Stimulated activated CD4-positive, alpha-beta T cell treated with anti-CD3 and anti-CD28 coated beads, Interleukin-4, amount 100 ng/mL, for 4 hours (primary cell): ENCODE data around the gene TPCN1.

Source experiments
- DNase-seq, 2 experiments: peaks; one replicate each; pipeline ENCODE4 v3.0.0-alpha.2; 2020

Gene TPCN1

DNA sequence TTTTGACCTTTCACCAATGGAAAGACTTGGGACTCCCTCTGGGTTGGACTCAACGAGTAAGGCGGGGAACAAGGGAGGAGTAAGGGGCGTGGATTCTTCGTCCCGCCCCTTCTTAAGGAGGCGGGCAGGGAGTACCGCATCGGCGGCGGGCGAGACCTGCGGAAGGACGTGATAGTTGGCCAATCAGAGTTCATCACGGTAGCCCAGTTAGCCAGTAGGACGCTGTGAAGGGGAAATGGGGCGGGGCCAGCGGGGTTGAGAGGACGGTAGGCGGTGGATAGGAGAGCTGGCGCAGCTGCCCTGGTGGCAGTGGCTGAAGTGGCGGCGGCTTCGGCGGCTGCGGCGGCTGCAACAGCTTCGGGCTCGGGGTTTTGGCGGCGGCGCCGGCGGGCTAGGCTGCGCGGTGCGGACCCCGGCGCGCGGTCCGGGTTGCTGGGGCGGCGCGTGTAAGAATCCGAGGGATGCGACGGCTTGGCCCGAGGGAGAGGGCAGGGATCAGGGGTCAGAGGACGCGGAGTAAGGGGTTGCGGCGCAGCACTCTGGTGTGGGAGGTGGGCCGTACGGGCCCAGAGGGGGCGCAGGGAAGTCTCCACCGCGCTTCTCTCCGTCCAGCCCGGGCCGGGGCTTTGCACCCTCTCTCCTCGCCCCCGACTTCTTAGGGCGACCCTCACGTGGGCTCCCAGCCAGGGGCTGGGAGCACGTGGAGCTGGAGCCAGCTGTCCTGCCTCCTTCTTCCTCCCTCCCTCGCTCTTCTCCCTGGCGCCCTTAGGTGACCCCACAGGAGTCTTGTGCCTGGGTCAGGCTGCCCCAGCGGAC is at the start of gene TPCN1:
TSS of gene TPCN1 (plus strand) at position 284 of the 816 bp plus-strand sequence. CDS start 5,389 bp downstream, outside the sequence.
- DNase-seq = peak; percentile 98 to 99

DNA sequence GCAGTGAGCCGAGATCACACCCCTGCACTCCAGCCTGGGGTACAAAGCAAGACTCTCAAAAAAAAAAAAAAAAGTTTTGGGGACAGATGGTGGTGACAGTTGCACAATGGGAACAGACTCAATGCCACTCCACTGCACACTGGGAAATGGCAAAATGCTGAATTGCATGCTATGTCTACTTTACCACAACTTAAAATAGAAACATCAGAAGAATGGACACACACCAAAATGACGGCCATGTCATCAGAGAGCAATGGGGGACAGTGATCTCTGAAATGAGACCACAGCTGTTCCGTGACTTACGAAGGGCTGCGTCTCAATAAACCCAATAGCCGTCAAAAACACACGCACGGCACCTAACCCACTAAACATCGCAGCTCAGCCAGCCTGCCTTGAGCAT is 49.7 kb upstream of the TPCN1 start:
- DNase-seq = no peak

DNA sequence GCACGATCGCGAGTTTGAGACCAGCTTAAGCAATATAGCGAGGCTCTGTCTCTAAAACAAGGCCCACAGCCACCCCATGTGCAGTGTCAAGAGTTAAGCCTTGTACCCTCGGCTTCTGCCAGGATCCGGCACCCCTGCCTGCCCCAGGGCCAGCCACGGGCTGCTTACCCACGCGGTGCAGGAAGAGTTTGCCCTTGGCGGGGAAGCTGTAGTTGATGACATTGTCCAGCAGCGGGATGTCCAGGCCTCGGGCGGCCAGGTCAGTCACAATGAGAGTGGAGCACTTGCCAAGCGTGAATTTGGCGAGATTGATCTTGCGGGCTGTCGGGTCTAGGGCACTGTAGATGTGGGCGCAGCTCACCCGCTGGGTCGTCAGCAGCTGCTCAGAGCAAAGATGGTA is 49.1 kb upstream of the TPCN1 start:
- DNase-seq = no peak

DNA sequence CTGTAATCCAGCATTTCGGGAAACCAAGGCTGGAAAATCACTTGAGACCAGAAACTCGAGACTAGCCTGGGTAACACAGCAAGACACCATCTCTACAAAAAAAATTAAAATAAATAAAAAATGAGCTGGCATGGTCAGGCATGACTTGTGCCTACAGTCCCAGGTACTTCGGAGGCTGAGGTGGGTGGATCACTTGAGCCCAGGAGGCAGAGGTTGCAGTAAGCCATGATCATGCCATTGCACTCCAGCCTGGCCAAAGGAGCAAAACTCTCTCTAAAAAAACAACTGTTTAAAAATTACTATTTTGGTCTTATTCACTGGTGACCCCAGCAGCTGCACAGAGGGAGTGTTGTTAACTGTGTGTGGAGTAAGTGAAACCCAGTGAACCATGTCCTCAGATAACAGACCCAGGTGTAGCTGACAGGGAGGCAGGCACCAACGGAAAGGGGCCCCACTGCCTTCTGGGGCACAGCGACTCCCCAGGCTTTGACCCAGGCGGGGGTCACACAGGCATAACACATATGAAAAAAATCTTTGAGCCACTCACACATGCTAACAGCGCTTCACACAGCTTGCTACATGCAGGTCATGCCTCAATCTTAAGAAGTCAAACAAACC is 48.1 kb upstream of the TPCN1 start:
- no peak for DNase-seq

DNA sequence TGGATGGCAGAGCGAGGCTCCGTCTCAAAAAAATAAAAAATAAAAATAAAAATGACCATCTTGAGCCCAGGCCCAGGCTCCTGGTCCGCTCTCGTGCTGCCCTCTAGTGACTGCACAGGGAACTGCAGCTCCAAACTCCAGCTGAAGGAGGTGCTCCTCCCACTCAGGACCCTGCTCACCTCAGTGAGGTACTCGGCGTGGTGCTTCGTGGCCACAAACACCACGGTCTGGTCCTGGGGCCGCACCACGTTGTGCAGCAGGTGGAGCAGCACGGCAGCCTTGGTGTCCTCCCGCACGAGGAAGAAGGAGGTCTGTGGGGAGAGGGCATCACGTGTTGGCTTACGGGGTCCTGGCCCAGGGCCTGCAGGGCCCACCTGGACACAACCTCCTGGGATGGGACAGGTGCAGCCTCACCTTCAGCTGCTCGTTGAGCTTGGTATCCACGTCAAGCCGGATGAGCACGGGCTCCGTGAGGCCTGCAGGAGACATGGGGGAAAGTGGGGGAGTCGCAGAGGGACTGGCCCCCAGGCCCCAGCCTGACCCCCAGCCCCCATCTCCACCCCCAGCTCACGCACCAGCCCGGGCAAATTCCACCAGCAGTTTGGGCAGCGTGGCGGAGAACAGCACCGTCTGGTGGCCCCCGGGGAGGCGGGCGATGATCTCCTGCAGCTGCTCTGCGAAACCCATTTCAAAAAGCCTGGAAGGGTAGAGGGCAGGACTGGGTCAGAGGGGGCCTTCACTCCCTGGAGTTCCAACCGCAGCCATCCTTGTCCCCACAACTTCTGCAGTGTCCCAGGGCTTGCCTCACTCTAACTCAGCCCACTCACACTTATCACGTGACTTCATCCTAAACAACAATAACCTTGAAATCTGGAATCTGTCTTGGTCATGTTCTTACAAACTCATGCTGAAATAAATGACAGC is 46.5 kb upstream of the TPCN1 start:
- DNase-seq = peak; percentile 68 to 75

DNA sequence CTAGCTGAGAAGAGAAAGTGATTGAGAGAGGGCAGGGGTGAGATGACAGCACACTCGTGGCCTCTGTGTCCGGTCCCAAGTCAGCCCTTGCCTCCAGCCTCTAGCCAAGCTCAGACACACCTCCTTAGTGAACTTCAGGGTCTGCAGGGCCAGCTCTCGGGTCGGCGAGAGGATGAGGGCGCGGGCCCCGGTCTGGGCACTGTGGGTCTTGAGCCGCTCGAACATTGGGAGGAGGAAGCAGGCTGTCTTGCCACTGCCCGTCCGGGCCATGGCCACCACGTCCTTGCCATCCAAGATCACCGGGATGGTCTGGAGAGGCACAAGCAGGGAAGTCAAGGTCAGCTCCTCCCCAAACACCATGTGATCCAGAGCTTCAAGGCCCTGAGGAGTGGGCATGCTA is 42.2 kb upstream of the TPCN1 start:
- DNase-seq = no peak

DNA sequence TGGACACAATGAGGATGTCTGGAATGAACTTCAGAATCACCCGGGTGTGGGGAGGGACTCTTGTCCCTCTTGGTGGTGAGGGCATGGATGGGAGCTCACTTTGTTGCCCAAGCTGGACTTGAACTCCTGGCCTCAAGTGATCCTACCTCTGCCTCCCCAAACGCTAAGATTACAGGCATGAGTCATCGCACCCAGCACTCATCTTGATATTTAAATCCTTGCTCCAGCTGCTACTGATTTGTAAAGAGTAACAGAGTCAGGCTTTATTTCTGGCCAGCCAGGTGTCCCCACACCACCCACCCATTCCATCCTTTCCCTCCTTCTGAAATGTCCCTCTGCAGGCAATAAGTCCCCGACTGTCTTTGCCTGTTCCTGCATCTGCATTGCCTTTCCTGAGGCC is 40.9 kb upstream of the TPCN1 start:
- no peak for DNase-seq

DNA sequence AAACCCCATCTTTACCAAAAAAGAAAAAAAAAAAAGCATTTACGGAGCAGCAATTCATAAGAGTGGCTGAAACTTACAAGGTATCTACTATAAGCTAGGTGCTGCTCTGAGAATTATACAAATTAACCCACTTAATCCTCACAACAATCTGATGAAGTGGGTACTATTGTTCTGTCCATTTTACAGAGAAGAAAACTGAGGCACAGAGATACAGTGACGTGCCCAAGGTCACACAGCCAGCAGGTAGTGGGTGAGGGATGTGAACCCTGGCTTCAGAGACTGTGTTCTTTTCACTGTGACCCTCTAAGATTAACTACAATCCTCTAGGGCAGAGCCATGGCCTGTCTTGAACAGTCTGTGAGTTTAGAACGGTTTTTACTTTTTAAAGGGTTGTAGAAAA is 39.3 kb upstream of the TPCN1 start:
- no peak for DNase-seq

DNA sequence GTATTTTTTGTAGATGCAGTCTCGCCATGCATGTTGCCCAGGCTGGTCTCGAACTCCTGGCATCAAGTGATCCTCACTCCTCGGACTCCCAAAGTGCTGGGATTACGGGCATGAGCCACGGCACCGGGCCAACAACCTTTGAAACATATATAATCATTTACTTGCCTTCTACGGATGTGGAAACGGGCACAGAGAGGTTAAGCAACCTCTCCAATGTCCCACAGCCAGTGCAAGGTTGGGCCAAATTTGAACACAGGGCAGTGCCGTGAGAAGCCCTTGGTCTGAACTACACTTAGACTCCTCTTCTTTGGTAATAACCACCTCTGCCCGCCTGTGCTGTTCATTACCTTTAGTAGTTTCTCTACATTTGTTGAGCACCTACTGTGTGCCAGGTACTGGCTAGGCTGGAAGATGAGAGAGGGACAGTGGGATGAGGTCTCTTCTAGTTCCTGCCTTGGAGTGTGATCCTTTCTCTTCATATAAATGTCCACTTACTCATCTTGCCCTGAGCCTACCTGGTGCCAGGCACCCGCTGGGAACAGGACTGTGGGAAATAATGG is 38.2 kb upstream of the TPCN1 start:
- no peak for DNase-seq

DNA sequence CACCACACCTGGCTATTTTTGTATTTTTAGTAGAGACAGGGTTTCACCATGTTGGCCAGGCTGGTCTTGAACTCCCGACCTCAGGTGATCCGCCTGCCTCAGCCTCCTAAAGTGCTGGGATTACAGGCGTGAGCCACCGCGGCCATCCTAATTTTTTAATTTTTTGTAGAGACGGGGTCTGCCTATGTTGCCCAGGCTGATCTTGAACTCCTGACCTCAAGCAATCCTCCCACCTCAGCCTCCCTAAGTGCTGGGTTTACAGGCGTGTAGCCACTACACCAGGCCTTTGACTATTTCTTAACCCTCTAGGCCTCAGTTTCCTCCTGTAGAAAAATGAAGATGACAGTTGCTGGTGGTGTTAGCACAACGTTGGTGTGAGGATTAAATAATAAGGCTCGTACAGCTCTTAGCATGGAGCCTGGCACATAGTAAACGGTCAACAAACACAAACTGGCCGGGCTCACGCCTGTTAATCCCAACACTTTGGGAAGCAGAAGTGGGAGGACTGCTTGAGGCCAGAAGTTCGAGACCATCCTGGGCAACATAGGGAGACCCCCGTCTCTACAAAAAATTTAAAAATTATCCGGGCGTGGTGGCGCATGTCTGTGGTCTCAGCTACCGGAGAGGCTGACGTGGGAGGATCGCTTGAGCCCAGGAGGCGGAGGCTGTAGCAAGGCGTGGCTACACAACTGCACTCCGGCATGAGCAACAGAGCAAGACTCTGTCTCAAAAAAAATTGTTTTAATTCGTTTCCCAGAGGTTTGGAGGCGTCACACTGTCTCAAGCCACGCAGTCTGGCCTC is 37.0 kb upstream of the TPCN1 start:
- DNase-seq = peak in 1 of 2 experiments; percentile 75

DNA sequence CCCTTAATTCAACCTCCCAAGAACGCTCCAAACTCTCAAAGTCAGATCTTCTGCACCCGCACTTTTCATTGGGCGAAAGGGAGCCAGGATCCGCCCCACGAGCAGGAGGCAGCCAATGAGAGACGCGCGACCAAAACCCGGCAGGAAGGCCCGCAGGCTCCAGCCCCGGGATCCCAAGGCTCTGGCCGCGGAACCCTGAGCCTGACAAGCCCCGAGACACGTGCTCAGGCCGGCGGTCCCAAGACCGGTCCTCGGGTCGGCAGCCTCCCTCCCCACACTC is 36.4 kb upstream of the TPCN1 start:
- peak; percentile 82 to 85 for DNase-seq

DNA sequence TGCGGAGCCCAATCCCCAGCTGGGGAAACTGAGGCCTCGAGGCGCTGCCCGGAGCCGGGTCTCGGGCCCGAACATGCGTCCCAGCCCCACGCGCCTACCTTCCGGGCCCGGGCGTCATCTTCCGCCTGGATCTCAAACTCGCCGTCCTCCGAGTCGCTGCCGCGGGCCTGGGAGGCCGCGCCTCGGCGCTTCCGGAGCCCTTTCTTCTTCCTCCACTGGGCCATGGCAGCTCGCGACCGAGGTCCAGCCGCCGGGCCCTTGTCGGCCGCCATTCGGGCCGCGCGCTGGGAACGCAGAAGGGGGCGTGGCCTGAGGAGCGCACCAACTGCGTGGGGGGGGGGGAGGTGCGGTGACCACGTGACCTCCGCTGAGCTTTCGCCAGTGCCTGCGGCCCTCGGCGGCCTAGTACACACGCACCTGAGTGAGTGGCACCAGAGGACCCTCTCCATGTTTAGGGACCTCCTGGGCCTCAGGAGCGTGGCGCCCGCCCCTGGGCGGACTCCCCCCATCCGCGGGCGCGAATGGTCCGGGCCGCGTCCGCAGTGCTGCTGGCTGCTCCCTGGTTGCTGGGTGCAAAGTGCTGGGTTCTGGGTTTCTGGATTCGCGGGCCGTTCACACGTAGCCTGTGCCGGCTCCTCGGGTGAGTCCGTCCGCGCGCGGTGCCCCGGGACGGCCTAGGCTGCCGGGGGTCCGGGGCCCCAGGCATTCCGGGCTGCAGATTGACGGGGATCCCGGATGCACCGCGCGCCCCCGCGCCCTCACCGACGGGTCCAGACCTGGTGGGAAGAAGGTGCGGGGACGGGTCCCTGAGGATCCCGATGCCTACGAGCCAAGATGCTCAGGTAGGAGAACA is 35.9 kb upstream of the TPCN1 start, which contains the start of the genes DDX54 and RITA1:
TSS of gene DDX54 (minus strand) at position 299 of the 853 bp plus-strand sequence. CDS start at position 272, 27 bp downstream.
TSS of gene RITA1 (plus strand) at position 542 of the 853 bp plus-strand sequence. CDS start 1,026 bp downstream, outside the sequence.
- DNase-seq = peak; percentile 71 to 82

DNA sequence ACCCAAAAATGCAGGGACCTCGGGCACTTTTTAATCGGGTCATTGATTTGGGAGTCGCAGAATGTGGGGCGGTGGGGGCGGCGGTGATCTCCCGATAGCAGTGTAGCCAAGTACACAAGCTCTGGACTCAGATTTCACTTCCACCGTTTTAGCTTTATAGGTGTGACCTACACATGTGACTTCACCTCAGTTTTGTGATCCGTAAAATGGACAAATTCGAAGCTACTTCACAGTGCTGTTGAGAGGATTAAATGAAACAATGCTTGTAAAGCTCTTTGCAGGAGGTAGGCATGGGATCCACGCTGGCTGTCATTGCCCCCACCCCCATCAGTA is 35.3 kb upstream of the TPCN1 start:
- DNase-seq = no peak

DNA sequence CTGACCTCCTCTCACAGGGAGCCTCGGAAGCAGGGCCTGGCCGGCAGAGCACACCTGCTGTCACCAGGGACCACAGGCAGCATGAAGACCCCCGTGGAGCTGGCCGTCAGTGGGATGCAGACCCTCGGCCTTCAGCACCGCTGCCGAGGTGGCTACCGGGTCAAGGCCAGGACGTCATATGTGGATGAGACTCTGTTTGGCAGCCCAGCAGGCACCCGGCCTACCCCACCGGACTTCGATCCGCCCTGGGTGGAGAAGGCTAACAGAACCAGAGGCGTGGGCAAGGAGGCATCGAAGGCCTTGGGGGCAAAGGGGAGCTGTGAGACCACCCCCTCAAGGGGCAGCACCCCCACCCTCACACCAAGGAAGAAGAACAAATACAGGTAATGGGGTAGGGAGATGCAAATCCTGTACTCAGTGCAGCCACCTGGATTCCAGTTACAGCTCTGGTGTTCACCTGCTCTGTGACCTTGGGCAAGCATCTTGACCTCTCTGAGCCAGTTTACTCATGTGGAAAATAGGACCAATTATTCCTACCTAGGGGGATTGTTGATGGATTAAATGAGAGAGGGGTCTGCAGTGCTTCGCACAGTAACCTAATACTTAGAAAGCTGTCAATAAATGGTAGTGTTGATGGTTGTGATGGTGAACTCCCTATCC is 34.5 kb upstream of the TPCN1 start:
- no peak for DNase-seq

DNA sequence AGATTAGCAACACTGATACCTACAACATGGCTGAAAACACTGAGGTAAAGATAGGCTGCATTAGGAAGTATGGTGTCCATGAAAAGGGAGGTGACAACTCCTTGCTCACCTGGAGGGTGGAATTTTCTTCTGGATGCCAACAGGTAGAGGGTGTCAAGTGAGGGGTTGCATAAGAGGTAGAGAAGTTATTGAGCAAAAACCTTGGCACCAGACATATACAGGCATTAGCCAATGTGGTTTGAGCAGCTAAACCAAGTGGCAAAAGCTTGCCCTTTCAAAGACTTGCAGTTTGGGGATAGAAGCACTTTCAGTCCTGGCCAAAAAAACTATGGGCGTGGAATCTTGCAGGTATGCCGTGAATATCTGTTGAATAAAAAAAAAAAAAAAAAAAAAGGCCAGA is 31.9 kb upstream of the TPCN1 start:
- DNase-seq = no peak

DNA sequence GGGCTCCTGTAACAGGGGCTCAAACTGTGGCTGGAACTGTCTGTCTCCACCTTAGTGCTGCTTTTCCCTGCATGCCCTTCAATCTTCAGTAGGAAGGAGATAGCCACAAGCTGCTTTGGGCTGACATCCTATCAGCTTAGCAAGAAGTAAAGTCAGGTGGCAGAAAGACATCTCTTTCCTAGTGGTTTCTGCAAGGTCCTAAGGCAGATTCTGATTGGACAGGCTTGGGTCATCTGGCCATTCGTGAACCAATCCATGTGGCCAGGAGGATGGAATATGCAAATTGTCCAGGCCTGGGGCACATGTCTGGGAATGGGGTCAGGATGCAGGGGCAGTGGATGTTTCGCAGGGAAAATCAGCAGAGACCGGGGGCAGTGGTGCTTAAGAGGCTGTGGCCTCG is 30.5 kb upstream of the TPCN1 start:
- DNase-seq = no peak

DNA sequence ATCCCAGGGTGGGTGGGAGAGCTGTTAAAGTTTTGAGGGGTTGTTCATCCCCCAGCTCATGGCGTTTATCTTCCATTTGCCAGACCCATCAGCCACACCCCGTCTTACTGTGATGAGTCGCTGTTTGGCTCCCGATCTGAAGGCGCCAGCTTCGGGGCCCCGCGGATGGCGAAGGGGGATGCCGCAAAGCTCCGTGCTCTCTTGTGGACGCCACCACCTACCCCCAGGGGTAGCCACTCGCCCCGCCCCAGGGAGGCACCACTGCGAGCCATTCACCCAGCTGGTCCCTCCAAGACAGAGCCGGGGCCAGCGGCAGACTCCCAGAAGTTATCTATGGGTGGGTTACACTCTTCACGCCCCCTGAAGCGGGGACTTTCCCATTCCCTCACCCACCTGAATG is 30.0 kb upstream of the TPCN1 start:
- no peak for DNase-seq

DNA sequence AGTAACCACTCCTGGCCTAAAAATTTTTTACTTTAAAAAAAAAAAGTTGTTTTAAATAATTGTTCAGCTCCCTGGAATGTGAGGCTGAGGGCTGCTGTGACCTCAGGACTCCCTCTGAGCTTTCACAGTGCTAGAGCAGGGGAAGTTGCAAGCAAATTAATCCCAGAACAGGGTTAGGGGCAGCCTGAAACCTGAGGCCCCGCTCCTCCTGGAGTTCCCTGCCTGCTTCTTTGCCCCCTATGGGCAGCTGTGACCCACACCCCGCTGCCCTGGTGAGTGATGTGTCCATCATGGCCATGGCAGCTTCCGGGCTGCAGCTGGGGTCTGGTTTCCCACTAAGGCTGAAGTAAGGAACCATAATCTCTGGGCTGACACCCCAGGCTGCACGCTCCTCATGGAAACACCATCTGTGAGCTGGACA is 26.3 kb upstream of the TPCN1 start:
- no peak for DNase-seq

DNA sequence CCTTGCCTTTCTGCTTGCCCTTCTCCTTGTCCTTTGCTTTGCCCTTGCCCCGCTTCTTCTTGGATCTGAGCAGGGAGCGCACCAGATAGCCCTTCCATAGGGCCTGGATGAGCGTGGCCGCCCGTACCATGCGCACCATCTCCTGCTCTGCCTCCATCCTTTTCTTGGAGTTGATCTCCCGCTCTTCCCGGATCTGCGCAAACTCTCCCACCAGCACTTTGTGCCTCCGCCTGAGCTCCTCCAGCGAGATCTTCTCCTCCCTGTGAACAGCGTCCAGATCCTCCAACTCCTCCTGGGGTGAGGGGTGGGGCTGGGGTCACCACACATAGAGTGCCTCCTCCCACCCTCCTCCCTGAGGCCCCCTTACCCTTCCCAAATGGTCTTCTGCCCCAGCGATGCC is 25.7 kb upstream of the TPCN1 start:
- no peak for DNase-seq

DNA sequence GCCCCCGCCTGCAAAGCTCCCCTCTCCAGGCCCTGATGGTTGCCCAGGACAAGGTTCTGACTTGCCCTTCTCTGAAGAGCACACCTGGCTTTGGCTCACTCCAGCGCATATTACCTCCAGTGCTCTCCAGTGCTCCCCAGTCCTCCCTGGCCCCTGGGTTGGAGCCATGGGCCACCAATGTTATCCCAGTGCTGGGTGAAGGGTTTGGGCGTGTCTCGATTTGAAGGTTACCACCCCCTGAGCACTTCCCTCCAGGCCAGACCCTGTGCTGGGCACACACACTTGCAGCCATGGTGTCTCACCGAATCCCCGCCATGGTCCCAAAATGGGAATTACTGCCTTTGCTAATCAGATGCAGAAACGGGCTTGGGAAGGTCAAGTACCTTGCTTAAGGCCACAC is 24.7 kb upstream of the TPCN1 start:
- no peak for DNase-seq

DNA sequence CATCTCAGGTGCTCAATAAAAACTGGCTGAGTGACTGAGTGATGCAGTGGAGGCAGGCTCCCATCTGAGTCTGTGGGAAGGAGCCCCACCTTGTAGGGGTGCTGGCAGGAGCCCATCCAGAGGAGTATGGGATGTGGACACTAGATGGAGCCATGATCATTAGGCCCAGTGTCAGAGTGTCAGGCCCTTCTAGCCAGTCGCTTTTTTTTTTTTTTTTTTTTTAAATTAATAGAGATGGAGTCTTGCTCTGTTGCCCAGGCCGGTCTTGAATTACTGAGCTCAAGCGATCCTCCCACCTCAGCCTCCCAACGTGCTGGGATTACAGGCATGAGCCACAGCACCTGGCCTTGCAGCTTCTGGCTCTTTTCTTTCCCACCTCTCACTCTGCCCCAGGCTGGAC is 24.3 kb upstream of the TPCN1 start:
- peak in 1 of 2 experiments; percentile 52 for DNase-seq
